Calu3 (cell line): ENCODE data around the gene OLFML3. TPM values are rescaled to one million over a fixed set of nuclear protein-coding genes. Genes with fewer than 3 reads are reported as not detected.

ENCODE experiments used
- BruUV-seq: library from RNA; stranded (reverse); fragments of 400-500 nt; replicated peaks from 2 replicates; lab custom pipeline; 2021; lab: Mats Ljungman, UMichigan
- CTCF ChIA-PET: fragments of 300-600 bp; sonication (Branson Sonifier 250); formaldehyde crosslinking; loops from one replicate; lab custom pipeline; 2022; ENCODE audit warnings: antibody characterized with exemption; lab: Charles Lee
- DNase-seq: peaks from one replicate; pipeline ENCODE4 v3.0.0; 2022
- H3K27ac Mint-ChIP-seq: one replicate; pipeline ENCODE4 v1.8.0; 2022; ENCODE audit warnings: mixed read lengths; ENCODE audit not compliant: unreplicated experiment
- H3K27me3 Mint-ChIP-seq: one replicate; pipeline ENCODE4 v1.8.0; 2022; ENCODE audit warnings: mixed read lengths; ENCODE audit not compliant: unreplicated experiment
- H3K36me3 Mint-ChIP-seq: one replicate; pipeline ENCODE4 v1.8.0; 2022; ENCODE audit warnings: mild to moderate bottlenecking, moderate library complexity, mixed read lengths; ENCODE audit not compliant: insufficient read depth, unreplicated experiment
- H3K4me1 Mint-ChIP-seq: one replicate; pipeline ENCODE4 v1.8.0; 2022; ENCODE audit warnings: mild to moderate bottlenecking, low read depth, mixed read lengths; ENCODE audit not compliant: unreplicated experiment
- H3K4me3 Mint-ChIP-seq: one replicate; pipeline ENCODE4 v1.8.0; 2022; ENCODE audit warnings: mild to moderate bottlenecking, low read depth, moderate library complexity, mixed read lengths; ENCODE audit not compliant: unreplicated experiment
- H3K9me3 Mint-ChIP-seq: one replicate; pipeline ENCODE4 v1.8.0; 2022; ENCODE audit warnings: low read depth, mixed read lengths; ENCODE audit not compliant: unreplicated experiment
- intact Hi-C: fragments of 100-400 bp; cut with micrococcal nuclease; formaldehyde crosslinking; loops from one replicate; pipeline ENCODE4 v1.10.0; 2022; ENCODE audit not compliant: unreplicated experiment
- total RNA-seq: library from RNA; stranded (reverse); gene quantifications from 2 replicates; pipeline ENCODE4 v1.2.3, GENCODE V29; 2022
- TF ChIP-seq, protein P1 (sequence below): fragments of 200-600 bp; IDR thresholded peaks from one replicate; pipeline ENCODE4 v1.8.0; 2022; ENCODE audit warnings: antibody characterized with exemption; ENCODE audit not compliant: unreplicated experiment

OLFML3 gene
- total RNA-seq, 1 experiment from 2014 or later = not detected

DNA sequence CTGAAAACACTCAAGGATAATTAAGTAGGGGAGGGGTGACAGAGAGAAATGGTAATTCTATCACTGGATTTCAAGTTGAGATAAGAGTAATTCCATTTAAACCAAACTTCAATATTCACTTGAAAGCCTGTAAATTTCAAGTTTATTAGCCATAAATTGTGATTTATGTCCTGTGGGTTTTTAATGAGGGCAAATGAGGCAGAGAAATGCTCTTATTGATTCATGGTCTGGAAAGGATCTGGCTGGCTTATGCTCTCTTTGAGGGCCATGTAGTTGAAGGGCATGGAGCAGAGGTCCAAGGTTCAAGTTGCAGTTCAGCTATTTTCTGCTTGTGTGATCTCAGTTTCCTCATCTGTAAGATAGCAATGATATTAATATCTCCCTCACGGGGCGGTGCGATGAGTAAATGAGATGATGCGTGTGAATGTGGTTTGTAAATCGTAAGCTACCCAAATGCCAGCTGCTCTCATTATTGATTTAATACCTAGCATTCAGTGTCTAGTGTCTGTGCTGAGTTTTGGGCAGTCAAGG lies 12.3 kb downstream of the OLFML3 start:
- H3K36me3 Mint-ChIP-seq = no peaks in the 10 kb centered on the region
- DNase-seq = no peak
- no peak overlapping the region for H3K4me3 Mint-ChIP-seq
- intact Hi-C loops = no loop called here
- H3K27ac Mint-ChIP-seq = no peak overlapping the region
- TF ChIP-seq, protein P1, sequence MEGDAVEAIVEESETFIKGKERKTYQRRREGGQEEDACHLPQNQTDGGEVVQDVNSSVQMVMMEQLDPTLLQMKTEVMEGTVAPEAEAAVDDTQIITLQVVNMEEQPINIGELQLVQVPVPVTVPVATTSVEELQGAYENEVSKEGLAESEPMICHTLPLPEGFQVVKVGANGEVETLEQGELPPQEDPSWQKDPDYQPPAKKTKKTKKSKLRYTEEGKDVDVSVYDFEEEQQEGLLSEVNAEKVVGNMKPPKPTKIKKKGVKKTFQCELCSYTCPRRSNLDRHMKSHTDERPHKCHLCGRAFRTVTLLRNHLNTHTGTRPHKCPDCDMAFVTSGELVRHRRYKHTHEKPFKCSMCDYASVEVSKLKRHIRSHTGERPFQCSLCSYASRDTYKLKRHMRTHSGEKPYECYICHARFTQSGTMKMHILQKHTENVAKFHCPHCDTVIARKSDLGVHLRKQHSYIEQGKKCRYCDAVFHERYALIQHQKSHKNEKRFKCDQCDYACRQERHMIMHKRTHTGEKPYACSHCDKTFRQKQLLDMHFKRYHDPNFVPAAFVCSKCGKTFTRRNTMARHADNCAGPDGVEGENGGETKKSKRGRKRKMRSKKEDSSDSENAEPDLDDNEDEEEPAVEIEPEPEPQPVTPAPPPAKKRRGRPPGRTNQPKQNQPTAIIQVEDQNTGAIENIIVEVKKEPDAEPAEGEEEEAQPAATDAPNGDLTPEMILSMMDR = no peak
- H3K9me3 Mint-ChIP-seq = peaks cover 3% of the 10 kb centered on the region
- no TSS peak for BruUV-seq
- peaks cover 58% of the 10 kb centered on the region for H3K27me3 Mint-ChIP-seq
- H3K4me1 Mint-ChIP-seq = no peaks in the 10 kb centered on the region
- CTCF ChIA-PET = no interaction called here

DNA sequence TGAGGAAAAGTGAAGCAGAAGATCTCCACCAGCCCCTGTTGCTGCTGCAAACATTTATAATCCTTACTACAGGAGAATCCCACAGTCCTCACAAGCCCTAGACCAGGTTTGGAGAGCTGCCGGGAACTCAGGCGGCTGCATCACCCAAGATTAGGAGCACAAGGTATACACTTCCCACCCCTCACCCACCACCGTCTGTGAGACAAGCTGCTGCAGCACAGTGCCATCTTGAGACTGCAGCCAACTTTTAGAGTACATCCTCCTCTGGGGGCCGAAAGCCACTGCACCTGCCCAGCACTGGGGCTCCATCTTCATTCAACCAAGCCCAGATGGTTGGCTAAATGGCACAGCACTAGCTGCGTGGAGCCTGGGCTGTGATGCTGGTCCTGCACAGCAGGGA lies 13.8 kb downstream of the OLFML3 start:
- Mint-ChIP-seq H3K4me3 (no peak overlapping the region), H3K9me3 (peaks cover 3% of the 10 kb centered on the region), H3K36me3 (no peaks in the 10 kb centered on the region), H3K4me1 (no peaks in the 10 kb centered on the region), H3K27ac (no peak overlapping the region), H3K27me3 (peaks cover 54% of the 10 kb centered on the region)
- BruUV-seq = no TSS peak
- DNase-seq = no peak
- intact Hi-C loops = no loop called here
- CTCF ChIA-PET = interaction anchor here (1.2 kb wide), 1 partner anchor 16 kb away, joined by 5 read pairs; no protein-coding TSS in a partner anchor
- TF ChIP-seq, protein P1 = no peak

DNA sequence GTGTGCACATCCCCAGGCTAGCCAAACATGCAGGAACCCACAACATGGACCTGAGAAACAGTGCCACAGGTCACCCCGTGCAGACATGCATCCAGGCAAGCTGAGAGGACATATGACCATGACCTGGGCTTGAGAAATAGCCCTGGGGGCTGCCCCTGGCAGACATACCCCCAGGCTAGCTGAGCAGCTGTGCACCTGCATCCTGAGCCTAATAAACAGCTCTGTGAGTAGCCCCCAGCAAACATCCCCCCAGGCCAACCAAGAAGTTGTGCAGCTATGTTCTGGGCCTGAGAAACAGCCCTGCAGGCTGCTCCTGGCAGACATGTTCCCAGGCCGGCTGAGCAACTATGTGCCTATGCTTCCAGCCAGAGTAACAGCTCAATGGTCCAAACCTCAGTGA lies 14.5 kb downstream of the OLFML3 start:
- CTCF ChIA-PET = interaction anchor here (1.2 kb wide), 1 partner anchor 16 kb away, joined by 5 read pairs; no protein-coding TSS in a partner anchor
- Mint-ChIP-seq H3K9me3 (peaks cover 3% of the 10 kb centered on the region), H3K27ac (no peak overlapping the region), H3K36me3 (no peaks in the 10 kb centered on the region), H3K4me3 (no peak overlapping the region), H3K27me3 (peaks cover 57% of the 10 kb centered on the region), H3K4me1 (no peaks in the 10 kb centered on the region)
- DNase-seq = no peak
- no TSS peak for BruUV-seq
- intact Hi-C loops = no loop called here
- TF ChIP-seq, protein P1 = no peak

DNA sequence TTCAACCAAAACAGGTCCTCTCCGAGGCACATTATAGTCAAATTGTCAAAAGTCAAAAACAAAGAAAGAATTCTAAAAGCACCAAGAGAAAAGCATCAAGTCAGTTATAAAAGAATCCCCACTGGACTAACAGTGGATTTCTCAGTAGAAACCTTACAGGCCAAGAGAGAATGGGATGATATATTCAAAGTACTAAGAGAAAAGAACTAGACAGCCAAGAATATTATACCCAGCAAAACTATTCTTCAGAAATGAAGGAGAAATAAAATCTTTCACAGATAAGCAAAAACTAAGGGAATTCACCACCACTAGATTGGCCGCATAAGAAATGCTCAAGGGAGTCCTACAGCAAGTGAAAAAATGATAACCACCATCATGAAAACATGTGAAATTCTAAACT lies 16.1 kb downstream of the OLFML3 start:
- TF ChIP-seq, protein P1 = no peak
- intact Hi-C loops = no loop called here
- peaks cover 3% of the 10 kb centered on the region for H3K9me3 Mint-ChIP-seq
- no peak overlapping the region for H3K27ac Mint-ChIP-seq
- H3K4me3 Mint-ChIP-seq = no peak overlapping the region
- CTCF ChIA-PET = no interaction called here
- DNase-seq = no peak
- H3K27me3 Mint-ChIP-seq = peaks cover 49% of the 10 kb centered on the region
- H3K36me3 Mint-ChIP-seq = no peaks in the 10 kb centered on the region
- no peaks in the 10 kb centered on the region for H3K4me1 Mint-ChIP-seq
- no TSS peak for BruUV-seq
